MCF 10A (cell line): ENCODE data around the gene EEA1. TPM values are rescaled to one million over a fixed set of nuclear protein-coding genes. Genes with fewer than 3 reads are reported as not detected.

ENCODE experiments used
- BruUV-seq: library from RNA; stranded (reverse); fragments of 400-500 nt; replicated peaks from 2 replicates; lab custom pipeline; 2021; lab: Mats Ljungman, UMichigan
- CTCF ChIA-PET: fragments of 300-600 bp; sonication (Branson Sonifier 250); formaldehyde crosslinking; extraction: SDS; loops from one replicate; lab custom pipeline; 2021; ENCODE audit warnings: antibody characterized with exemption, inconsistent platforms; lab: Yijun Ruan, JAX
- POLR2A ChIA-PET: fragments of 300-600, 350-650 bp; sonication (Branson Sonifier 250); formaldehyde crosslinking; extraction: SDS; loops from one replicate; lab custom pipeline; 2020; ENCODE audit warnings: antibody characterized with exemption, inconsistent platforms; lab: Yijun Ruan, JAX
- DNase-seq: peaks from one replicate; pipeline ENCODE4 v3.0.0-alpha.2; 2018; ENCODE audit not compliant: unreplicated experiment
- H3K27ac Mint-ChIP-seq: one replicate; pipeline ENCODE4 v1.8.0; 2022; ENCODE audit warnings: mild to moderate bottlenecking, low read depth, mixed read lengths; ENCODE audit not compliant: unreplicated experiment
- H3K27me3 Mint-ChIP-seq: one replicate; pipeline ENCODE4 v1.8.0; 2022; ENCODE audit warnings: mixed read lengths; ENCODE audit not compliant: insufficient read depth, unreplicated experiment
- H3K36me3 Mint-ChIP-seq: one replicate; pipeline ENCODE4 v1.8.0; 2022; ENCODE audit warnings: mild to moderate bottlenecking, moderate library complexity, mixed read lengths; ENCODE audit not compliant: insufficient read depth, unreplicated experiment
- H3K4me1 Mint-ChIP-seq: one replicate; pipeline ENCODE4 v1.8.0; 2022; ENCODE audit warnings: mixed read lengths; ENCODE audit not compliant: insufficient read depth, unreplicated experiment
- H3K4me3 Mint-ChIP-seq: one replicate; pipeline ENCODE4 v1.8.0; 2022; ENCODE audit warnings: mild to moderate bottlenecking, moderate library complexity, mixed read lengths; ENCODE audit not compliant: unreplicated experiment
- H3K9me3 Mint-ChIP-seq: one replicate; pipeline ENCODE4 v1.8.0; 2022; ENCODE audit warnings: mixed read lengths; ENCODE audit not compliant: unreplicated experiment
- CTCF ChIP-seq: fragments of 200-600 bp; IDR thresholded peaks from one replicate; pipeline ENCODE4 v1.8.0; 2022; ENCODE audit warnings: antibody characterized with exemption, mild to moderate bottlenecking; ENCODE audit not compliant: unreplicated experiment
- intact Hi-C: fragments of 100-400 bp; cut with micrococcal nuclease; formaldehyde crosslinking; loops from 2 replicates; pipeline ENCODE4 v1.14.1; 2022
- total RNA-seq: library from RNA; stranded (reverse); gene quantifications from 2 replicates; pipeline ENCODE4 v1.2.3, GENCODE V29; 2022

The EEA1 gene
- total RNA-seq, 1 experiment from 2014 or later = 46.3 TPM

GRCh38 chr12:92927055-92927435 is 2.0 kb downstream of the EEA1 start:
- H3K36me3 Mint-ChIP-seq = peaks cover 6% of the 10 kb centered on the region
- intact Hi-C loops = loop anchor here (1.0 to 5.0 kb wide), 5 partner anchors 28 to 470 kb away; no protein-coding TSS in a partner anchor
- ChIA-PET CTCF (interaction anchor here (0.5 to 2.9 kb wide), 20 partner anchors 12 to 492 kb away, joined by 3 to 17 read pairs (median 4); no protein-coding TSS in a partner anchor), POLR2A (interaction anchor here (0.6 to 6.6 kb wide), 24 partner anchors 11 to 470 kb away, joined by 3 to 122 read pairs (median 10); no protein-coding TSS in a partner anchor)
- H3K27ac Mint-ChIP-seq = peak overlapping the region; percentile 88
- H3K4me1 Mint-ChIP-seq = peaks cover 34% of the 10 kb centered on the region
- DNase-seq = peak; percentile 57
- peak overlapping the region; percentile 75 for H3K4me3 Mint-ChIP-seq
- no peaks in the 10 kb centered on the region for H3K27me3 Mint-ChIP-seq
- BruUV-seq = no TSS peak
- no peaks in the 10 kb centered on the region for H3K9me3 Mint-ChIP-seq
- TF ChIP-seq CTCF = no peak

- H3K9me3 Mint-ChIP-seq = no peaks in the 10 kb centered on the region
- no peak for TF ChIP-seq CTCF
- H3K36me3 Mint-ChIP-seq = peaks cover 6% of the 10 kb centered on the region
- no peak for DNase-seq
- CTCF ChIA-PET = interaction anchor here (0.5 to 2.9 kb wide), 19 partner anchors 11 to 454 kb away, joined by 3 to 17 read pairs (median 4); no protein-coding TSS in a partner anchor
- H3K4me3 Mint-ChIP-seq = peak overlapping the region; percentile 75
- POLR2A ChIA-PET = interaction anchor here (0.6 to 6.6 kb wide), 19 partner anchors 10 to 470 kb away, joined by 3 to 122 read pairs (median 15); no protein-coding TSS in a partner anchor
- no TSS peak for BruUV-seq
- peaks cover 37% of the 10 kb centered on the region for H3K4me1 Mint-ChIP-seq
- H3K27me3 Mint-ChIP-seq = no peaks in the 10 kb centered on the region
- intact Hi-C loops = loop anchor here (5.0 kb wide), 4 partner anchors 46 to 471 kb away; no protein-coding TSS in a partner anchor
- H3K27ac Mint-ChIP-seq = peak overlapping the region; percentile 50
These were observed 2.5 kb downstream of the EEA1 start for GRCh38 chr12:92926549-92926948.

GRCh38 chr12:92921877-92922276 is 7.2 kb downstream of the EEA1 start:
- intact Hi-C loops = no loop called here
- BruUV-seq = no TSS peak
- H3K27ac Mint-ChIP-seq = no peak overlapping the region

More at GRCh38 chr12:92921877-92922276, 7.2 kb downstream of the EEA1 start:
- no peaks in the 10 kb centered on the region for H3K9me3 Mint-ChIP-seq
- no peak for DNase-seq
- H3K36me3 Mint-ChIP-seq = peaks cover 6% of the 10 kb centered on the region
- peaks cover 18% of the 10 kb centered on the region for H3K4me1 Mint-ChIP-seq
- POLR2A ChIA-PET = interaction anchor here (1.0 kb wide), 1 partner anchor 22 kb away, joined by 3 read pairs; no protein-coding TSS in a partner anchor
- CTCF ChIA-PET = no interaction called here
- no peaks in the 10 kb centered on the region for H3K27me3 Mint-ChIP-seq
- TF ChIP-seq CTCF = no peak
- no peak overlapping the region for H3K4me3 Mint-ChIP-seq
